Calu3 (cell line): ENCODE results near the gene SIAH2. TPM values are rescaled to one million over a fixed set of nuclear protein-coding genes. Genes with fewer than 3 reads are reported as not detected.

Source experiments
- BruUV-seq: library from RNA; stranded (reverse); fragments of 400-500 nt; replicated peaks from 2 replicates; lab custom pipeline; 2021; lab: Mats Ljungman, UMichigan
- CTCF ChIA-PET: fragments of 300-600 bp; sonication (Branson Sonifier 250); formaldehyde crosslinking; loops from one replicate; lab custom pipeline; 2022; ENCODE audit warnings: antibody characterized with exemption; lab: Charles Lee
- DNase-seq: peaks from one replicate; pipeline ENCODE4 v3.0.0; 2022
- H3K27ac Mint-ChIP-seq: one replicate; pipeline ENCODE4 v1.8.0; 2022; ENCODE audit warnings: mixed read lengths; ENCODE audit not compliant: unreplicated experiment
- H3K27me3 Mint-ChIP-seq: one replicate; pipeline ENCODE4 v1.8.0; 2022; ENCODE audit warnings: mixed read lengths; ENCODE audit not compliant: unreplicated experiment
- H3K36me3 Mint-ChIP-seq: one replicate; pipeline ENCODE4 v1.8.0; 2022; ENCODE audit warnings: mild to moderate bottlenecking, moderate library complexity, mixed read lengths; ENCODE audit not compliant: insufficient read depth, unreplicated experiment
- H3K4me1 Mint-ChIP-seq: one replicate; pipeline ENCODE4 v1.8.0; 2022; ENCODE audit warnings: mild to moderate bottlenecking, low read depth, mixed read lengths; ENCODE audit not compliant: unreplicated experiment
- H3K4me3 Mint-ChIP-seq: one replicate; pipeline ENCODE4 v1.8.0; 2022; ENCODE audit warnings: mild to moderate bottlenecking, low read depth, moderate library complexity, mixed read lengths; ENCODE audit not compliant: unreplicated experiment
- H3K9me3 Mint-ChIP-seq: one replicate; pipeline ENCODE4 v1.8.0; 2022; ENCODE audit warnings: low read depth, mixed read lengths; ENCODE audit not compliant: unreplicated experiment
- intact Hi-C: fragments of 100-400 bp; cut with micrococcal nuclease; formaldehyde crosslinking; loops from one replicate; pipeline ENCODE4 v1.10.0; 2022; ENCODE audit not compliant: unreplicated experiment
- total RNA-seq: library from RNA; stranded (reverse); gene quantifications from 2 replicates; pipeline ENCODE4 v1.2.3, GENCODE V29; 2022
- TF ChIP-seq, protein P1 (sequence below): fragments of 200-600 bp; IDR thresholded peaks from one replicate; pipeline ENCODE4 v1.8.0; 2022; ENCODE audit warnings: antibody characterized with exemption; ENCODE audit not compliant: unreplicated experiment

The SIAH2 gene
- total RNA-seq, 1 experiment from 2014 or later: 33.6 TPM

GRCh38 chr3:150757364-150757763, 5.6 kb downstream of the SIAH2 start:
- no peak for DNase-seq
- Mint-ChIP-seq H3K4me3 (no peak overlapping the region), H3K36me3 (peaks cover 43% of the 10 kb centered on the region), H3K27ac (peak overlapping the region; percentile 19), H3K9me3 (no peaks in the 10 kb centered on the region), H3K27me3 (no peaks in the 10 kb centered on the region), H3K4me1 (peaks cover 52% of the 10 kb centered on the region)
- CTCF ChIA-PET: no interaction called here
- TF ChIP-seq, protein P1, sequence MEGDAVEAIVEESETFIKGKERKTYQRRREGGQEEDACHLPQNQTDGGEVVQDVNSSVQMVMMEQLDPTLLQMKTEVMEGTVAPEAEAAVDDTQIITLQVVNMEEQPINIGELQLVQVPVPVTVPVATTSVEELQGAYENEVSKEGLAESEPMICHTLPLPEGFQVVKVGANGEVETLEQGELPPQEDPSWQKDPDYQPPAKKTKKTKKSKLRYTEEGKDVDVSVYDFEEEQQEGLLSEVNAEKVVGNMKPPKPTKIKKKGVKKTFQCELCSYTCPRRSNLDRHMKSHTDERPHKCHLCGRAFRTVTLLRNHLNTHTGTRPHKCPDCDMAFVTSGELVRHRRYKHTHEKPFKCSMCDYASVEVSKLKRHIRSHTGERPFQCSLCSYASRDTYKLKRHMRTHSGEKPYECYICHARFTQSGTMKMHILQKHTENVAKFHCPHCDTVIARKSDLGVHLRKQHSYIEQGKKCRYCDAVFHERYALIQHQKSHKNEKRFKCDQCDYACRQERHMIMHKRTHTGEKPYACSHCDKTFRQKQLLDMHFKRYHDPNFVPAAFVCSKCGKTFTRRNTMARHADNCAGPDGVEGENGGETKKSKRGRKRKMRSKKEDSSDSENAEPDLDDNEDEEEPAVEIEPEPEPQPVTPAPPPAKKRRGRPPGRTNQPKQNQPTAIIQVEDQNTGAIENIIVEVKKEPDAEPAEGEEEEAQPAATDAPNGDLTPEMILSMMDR: no peak
- no TSS peak for BruUV-seq
- intact Hi-C loops: no loop called here

DNA sequence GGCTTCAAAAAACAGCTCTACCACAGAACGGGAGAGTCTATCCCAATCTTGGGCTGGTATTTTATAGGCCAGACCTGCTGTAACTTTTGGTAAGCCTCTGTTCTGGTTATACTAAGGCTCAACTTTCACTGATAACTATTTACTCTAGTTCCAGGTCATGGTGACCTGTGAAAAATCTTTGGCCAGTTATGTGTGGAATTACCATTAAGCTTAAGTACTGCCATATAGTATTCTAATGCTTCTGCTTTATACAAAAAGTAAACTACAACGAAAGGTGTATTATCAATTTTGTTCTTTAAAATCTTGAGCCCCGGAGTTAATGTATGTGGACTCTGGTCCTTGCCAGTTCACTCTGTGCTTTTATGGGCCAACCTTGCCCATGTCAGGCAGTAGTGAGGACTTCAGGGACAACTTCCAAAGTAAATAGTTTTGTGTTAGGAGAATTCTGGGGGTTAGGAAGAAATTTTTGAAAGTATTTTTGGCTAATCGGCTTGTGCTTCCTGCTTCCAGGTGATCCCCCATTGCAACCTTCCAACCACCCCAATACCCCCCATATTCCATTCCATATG, 6.4 kb downstream of the SIAH2 start:
- Mint-ChIP-seq H3K4me1 (peaks cover 60% of the 10 kb centered on the region), H3K27ac (no peak overlapping the region), H3K9me3 (no peaks in the 10 kb centered on the region), H3K36me3 (peaks cover 40% of the 10 kb centered on the region), H3K27me3 (no peaks in the 10 kb centered on the region), H3K4me3 (no peak overlapping the region)
- DNase-seq: no peak
- CTCF ChIA-PET: no interaction called here
- BruUV-seq: no TSS peak
- TF ChIP-seq, protein P1: no peak
- intact Hi-C loops: no loop called here

DNA sequence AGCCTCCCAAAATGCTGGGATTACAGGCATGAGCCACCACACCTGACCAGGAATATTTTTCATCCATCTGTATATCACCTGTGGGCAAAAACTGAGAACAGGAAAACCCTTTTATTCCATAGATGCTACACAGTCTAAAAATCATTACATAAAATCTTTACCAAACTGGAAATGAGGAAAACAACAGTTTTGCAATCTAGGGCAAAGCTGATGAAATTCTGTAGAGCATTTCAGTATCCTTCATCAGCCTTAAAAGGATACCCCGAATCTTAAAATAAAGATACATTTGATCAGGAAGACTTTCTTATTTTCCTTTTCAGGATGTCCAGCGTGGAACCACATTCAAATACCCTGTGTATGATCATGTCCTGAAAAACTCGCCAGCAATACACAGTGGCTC, 7.1 kb downstream of the SIAH2 start:
- Mint-ChIP-seq H3K27ac (no peak overlapping the region), H3K9me3 (no peaks in the 10 kb centered on the region), H3K4me3 (no peak overlapping the region), H3K36me3 (peaks cover 36% of the 10 kb centered on the region), H3K27me3 (no peaks in the 10 kb centered on the region), H3K4me1 (peaks cover 66% of the 10 kb centered on the region)
- TF ChIP-seq, protein P1: no peak
- no TSS peak for BruUV-seq
- DNase-seq: no peak
- intact Hi-C loops: no loop called here
- CTCF ChIA-PET: interaction anchor here (1.1 kb wide), 1 partner anchor 11 kb away, joined by 3 read pairs; no protein-coding TSS in a partner anchor

DNA sequence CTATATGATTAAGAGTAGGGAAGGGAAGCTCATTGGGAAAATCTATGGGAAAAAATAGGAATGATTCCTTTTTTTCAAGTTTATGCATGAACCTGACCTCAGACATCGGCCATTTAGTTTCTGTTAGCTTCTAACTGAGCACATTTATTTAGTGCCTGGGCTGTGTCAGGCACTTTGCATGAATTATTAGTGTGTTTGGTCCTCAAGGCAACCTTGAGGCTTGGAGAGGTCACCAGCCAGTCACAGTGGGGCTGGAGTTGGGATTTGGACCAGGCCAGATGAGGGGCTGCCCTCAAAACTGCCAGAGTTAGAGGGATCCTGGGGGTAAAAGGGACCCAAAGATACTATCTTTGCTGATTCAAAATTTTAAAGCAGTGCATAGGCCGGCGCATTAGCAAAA, 8.1 kb downstream of the SIAH2 start:
- Mint-ChIP-seq H3K9me3 (no peaks in the 10 kb centered on the region), H3K36me3 (peaks cover 30% of the 10 kb centered on the region), H3K4me1 (peaks cover 71% of the 10 kb centered on the region), H3K4me3 (no peak overlapping the region), H3K27ac (no peak overlapping the region), H3K27me3 (no peaks in the 10 kb centered on the region)
- intact Hi-C loops: no loop called here
- BruUV-seq: no TSS peak
- DNase-seq: no peak
- CTCF ChIA-PET: interaction anchor here (0.7 to 1.1 kb wide), 2 partner anchors 12 to 38 kb away, joined by 3 to 4 read pairs; no protein-coding TSS in a partner anchor
- TF ChIP-seq, protein P1: no peak
